ENCODE measurements around the gene ZNF189.

DNA sequence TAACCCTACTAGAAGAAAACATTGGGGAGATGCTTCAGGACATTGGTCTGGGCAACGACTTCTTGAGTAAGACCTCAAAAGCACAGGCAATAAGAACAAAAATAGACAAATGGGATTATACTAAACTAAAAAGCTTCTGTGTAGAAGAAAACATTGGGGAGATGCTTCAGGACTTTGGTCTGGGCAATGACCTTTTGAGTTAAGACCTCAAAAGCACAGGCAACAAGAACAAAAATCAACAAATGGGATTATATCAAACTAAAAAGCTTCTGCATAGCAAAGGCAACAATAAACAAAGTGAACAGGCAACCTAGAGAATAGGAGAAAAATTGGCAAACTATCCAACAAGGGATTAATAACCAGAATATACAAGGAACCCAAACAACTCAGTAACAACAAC is 4.0 kb upstream of the ZNF189 start:
- TF ChIP-seq, protein P1, sequence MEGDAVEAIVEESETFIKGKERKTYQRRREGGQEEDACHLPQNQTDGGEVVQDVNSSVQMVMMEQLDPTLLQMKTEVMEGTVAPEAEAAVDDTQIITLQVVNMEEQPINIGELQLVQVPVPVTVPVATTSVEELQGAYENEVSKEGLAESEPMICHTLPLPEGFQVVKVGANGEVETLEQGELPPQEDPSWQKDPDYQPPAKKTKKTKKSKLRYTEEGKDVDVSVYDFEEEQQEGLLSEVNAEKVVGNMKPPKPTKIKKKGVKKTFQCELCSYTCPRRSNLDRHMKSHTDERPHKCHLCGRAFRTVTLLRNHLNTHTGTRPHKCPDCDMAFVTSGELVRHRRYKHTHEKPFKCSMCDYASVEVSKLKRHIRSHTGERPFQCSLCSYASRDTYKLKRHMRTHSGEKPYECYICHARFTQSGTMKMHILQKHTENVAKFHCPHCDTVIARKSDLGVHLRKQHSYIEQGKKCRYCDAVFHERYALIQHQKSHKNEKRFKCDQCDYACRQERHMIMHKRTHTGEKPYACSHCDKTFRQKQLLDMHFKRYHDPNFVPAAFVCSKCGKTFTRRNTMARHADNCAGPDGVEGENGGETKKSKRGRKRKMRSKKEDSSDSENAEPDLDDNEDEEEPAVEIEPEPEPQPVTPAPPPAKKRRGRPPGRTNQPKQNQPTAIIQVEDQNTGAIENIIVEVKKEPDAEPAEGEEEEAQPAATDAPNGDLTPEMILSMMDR (conservative IDR thresholded peaks at IDR 0.05), result no peak
- no peak for TF ChIP-seq ZFX (IDR thresholded peaks at IDR 0.05)
